Neural cell (in vitro differentiated cells): ENCODE results near the gene PPP3CB. TPM values are rescaled to one million over a fixed set of nuclear protein-coding genes. Genes with fewer than 3 reads are reported as not detected.

ENCODE experiments used
- H2AFZ ChIP-seq: fragments of 200-600, 300-800 bp; sonication (generic), shearing (Covaris generic); 2 replicates; pipeline ENCODE4 v1.6.0; 2014; ENCODE audit warnings: low read depth, mild to moderate bottlenecking, antibody characterized with exemption, low read length, moderate library complexity
- H3F3A ChIP-seq: fragments of 200-600 bp; shearing (Covaris generic); 2 replicates; pipeline ENCODE4 v1.6.1; 2016; ENCODE audit warnings: mild to moderate bottlenecking, moderate library complexity, mixed read lengths, antibody characterized with exemption, low read length; ENCODE audit not compliant: insufficient read depth, poor library complexity, severe bottlenecking
- H3K27ac ChIP-seq: fragments of 200-600, 300-800 bp; sonication (generic), shearing (Covaris generic); 2 replicates; pipeline ENCODE4 v1.5.1; 2014; ENCODE audit warnings: mild to moderate bottlenecking, low read length, moderate library complexity
- H3K27me3 ChIP-seq: fragments of 300-800, 200-600 bp; sonication (generic), shearing (Covaris generic); 2 replicates; pipeline ENCODE4 v1.6.0; 2014; ENCODE audit warnings: mild to moderate bottlenecking, low read depth, low read length, moderate library complexity; ENCODE audit not compliant: insufficient read depth
- H3K36me3 ChIP-seq: fragments of 300-800, 200-600 bp; sonication (generic), shearing (Covaris generic); 2 replicates; pipeline ENCODE4 v1.5.1; 2014; ENCODE audit warnings: mild to moderate bottlenecking, antibody characterized with exemption, low read length, moderate library complexity; ENCODE audit not compliant: insufficient read depth
- H3K4me2 ChIP-seq: fragments of 300-800, 200-600 bp; sonication (generic), shearing (Covaris generic); 2 replicates; pipeline ENCODE4 v1.6.0; 2014; ENCODE audit warnings: mild to moderate bottlenecking, low read length
- H3K4me3 ChIP-seq: fragments of 300-800, 200-600 bp; sonication (generic), shearing (Covaris generic); 2 replicates; pipeline ENCODE4 v1.5.1; 2014; ENCODE audit warnings: mild to moderate bottlenecking, low read length, moderate library complexity
- H3K79me2 ChIP-seq: fragments of 200-600 bp; shearing (Covaris generic); replicated peaks from 2 replicates; pipeline ENCODE4 v1.6.0; 2014; ENCODE audit warnings: mild to moderate bottlenecking, low read length, moderate library complexity; ENCODE audit not compliant: insufficient read depth
- H3K9ac ChIP-seq: fragments of 300-800, 200-600 bp; sonication (generic), shearing (Covaris generic); 2 replicates; pipeline ENCODE4 v1.6.1; 2016; ENCODE audit warnings: mild to moderate bottlenecking, low read length, mixed read lengths
- H3K9me2 ChIP-seq: fragments of 200-600 bp; shearing (Covaris generic); 2 replicates; pipeline ENCODE4 v1.6.1; 2016; ENCODE audit warnings: mild to moderate bottlenecking, low read length, mixed read lengths; ENCODE audit not compliant: insufficient read depth
- H3K9me3 ChIP-seq: fragments of 200-600, 300-800 bp; sonication (generic), shearing (Covaris generic); 2 replicates; pipeline ENCODE4 v1.6.1; 2016; ENCODE audit warnings: mild to moderate bottlenecking, mixed run types, low read length, moderate library complexity, mixed read lengths
- H4K20me1 ChIP-seq: fragments of 200-600 bp; shearing (Covaris generic); 2 replicates; pipeline ENCODE4 v1.6.1; 2016; ENCODE audit warnings: mild to moderate bottlenecking, mixed run types; ENCODE audit not compliant: insufficient read depth
- CTCF ChIP-seq: fragments of 450-650 bp; IDR thresholded peaks from 2 replicates; pipeline ENCODE4 v1.5.1; 2014; ENCODE audit warnings: antibody characterized with exemption, mild to moderate bottlenecking, moderate library complexity; ENCODE audit not compliant: poor library complexity, severe bottlenecking
- EP300 ChIP-seq: fragments of 450-650 bp; conservative IDR thresholded peaks from 2 replicates; pipeline ENCODE4 v1.6.1; 2014; ENCODE audit warnings: antibody characterized with exemption, mild to moderate bottlenecking, moderate library complexity; ENCODE audit not compliant: poor library complexity, severe bottlenecking
- EZH2 ChIP-seq: fragments of 200-600, 300-800 bp; shearing (Covaris generic), sonication (generic); IDR thresholded peaks from 2 replicates; pipeline ENCODE4 v1.6.1; 2014; ENCODE audit warnings: antibody characterized with exemption, low read length, borderline replicate concordance, mild to moderate bottlenecking; ENCODE audit not compliant: insufficient read depth, poor library complexity, severe bottlenecking
- MXI1 ChIP-seq: fragments of 450-650 bp; conservative IDR thresholded peaks from 2 replicates; pipeline ENCODE4 v1.6.1; 2014; ENCODE audit warnings: antibody characterized with exemption, mild to moderate bottlenecking; ENCODE audit not compliant: poor library complexity, severe bottlenecking
- POLR2AphosphoS5 ChIP-seq: IDR thresholded peaks from 2 replicates; pipeline ENCODE4 v1.6.1; 2012
- RAD21 ChIP-seq: fragments of 450-650 bp; conservative IDR thresholded peaks from 2 replicates; pipeline ENCODE4 v1.6.1; 2014; ENCODE audit warnings: antibody characterized with exemption, mild to moderate bottlenecking, moderate library complexity
- REST ChIP-seq: IDR thresholded peaks from 2 replicates; pipeline ENCODE4 v1.6.1; 2012; ENCODE audit warnings: borderline replicate concordance
- SMC3 ChIP-seq: fragments of 450-650 bp; conservative IDR thresholded peaks from 2 replicates; pipeline ENCODE4 v1.6.1; 2014; ENCODE audit warnings: antibody characterized with exemption, mild to moderate bottlenecking, moderate library complexity; ENCODE audit not compliant: poor library complexity
- TAF1 ChIP-seq: IDR thresholded peaks from 2 replicates; pipeline ENCODE4 v1.6.1; 2012; ENCODE audit warnings: low read depth
- polyA plus RNA-seq: library from polyadenylated mRNA; depleted of rRNA; stranded (reverse); fragments of >200 nt; gene quantifications from 2 replicates; pipeline ENCODE4 v1.2.3, GENCODE V29; 2014

PPP3CB gene
- polyA plus RNA-seq, 1 donor from 2014 or later = 101 TPM

- TF ChIP-seq POLR2AphosphoS5 = no peak
- Histone ChIP-seq H3K4me3 (no peak overlapping the region), H3K79me2 (no peaks in the 10 kb centered on the region), H4K20me1 (no peaks in the 10 kb centered on the region), H3K27ac (no peak overlapping the region), H3F3A (no peaks in the 10 kb centered on the region), H3K9ac (no peak overlapping the region), H2AFZ (no peak overlapping the region), H3K4me2 (no peak overlapping the region), H3K9me2 (no peaks in the 10 kb centered on the region), H3K9me3 (no peaks in the 10 kb centered on the region), H3K36me3 (no peaks in the 10 kb centered on the region), H3K27me3 (no peaks in the 10 kb centered on the region)
These were observed 16.5 kb upstream of the PPP3CB start for GRCh38 chr10:73512207-73512743.

- no peak overlapping the region for H3K27ac ChIP-seq
- no peaks in the 10 kb centered on the region for H3K9me3 ChIP-seq
- no peak overlapping the region for H3K9ac ChIP-seq
- no peaks in the 10 kb centered on the region for H3K36me3 ChIP-seq
- no peaks in the 10 kb centered on the region for H3K27me3 ChIP-seq
- no peak overlapping the region for H3K4me3 ChIP-seq
- no peaks in the 10 kb centered on the region for H3K9me2 ChIP-seq
- no peaks in the 10 kb centered on the region for H3F3A ChIP-seq
- H3K79me2 ChIP-seq = no peaks in the 10 kb centered on the region
- TF ChIP-seq RAD21 (no peak), CTCF (no peak), EP300 (no peak), MXI1 (no peak), REST (no peak), TAF1 (no peak), SMC3 (no peak)
- no peaks in the 10 kb centered on the region for H4K20me1 ChIP-seq
- no peak overlapping the region for H3K4me2 ChIP-seq
- no peak overlapping the region for H2AFZ ChIP-seq
These were observed 13.9 kb upstream of the PPP3CB start for GRCh38 chr10:73509695-73510094.

- no peak overlapping the region for H3K4me3 ChIP-seq
- TF ChIP-seq TAF1 (no peak), RAD21 (no peak), REST (no peak), EP300 (no peak), EZH2 (no peak), CTCF (no peak), SMC3 (no peak), MXI1 (no peak), POLR2AphosphoS5 (no peak)
These were observed 10.7 kb upstream of the PPP3CB start for GRCh38 chr10:73506491-73506890.

More at GRCh38 chr10:73506491-73506890, 10.7 kb upstream of the PPP3CB start:
- Histone ChIP-seq H3K27me3 (no peaks in the 10 kb centered on the region), H3K79me2 (no peaks in the 10 kb centered on the region), H3K9ac (no peak overlapping the region), H3K9me3 (no peaks in the 10 kb centered on the region), H3K36me3 (no peaks in the 10 kb centered on the region), H3K9me2 (no peaks in the 10 kb centered on the region), H2AFZ (no peak overlapping the region), H4K20me1 (no peaks in the 10 kb centered on the region), H3K4me2 (no peak overlapping the region), H3F3A (no peaks in the 10 kb centered on the region), H3K27ac (no peak overlapping the region)
